GM19023 (cell line): ENCODE measurements around the gene YWHAQ.
"Not testable (repeated sequence)": the region's sequence is repeated elsewhere in the genome, so short reads cannot be mapped to it uniquely, and the experiment has no call there.

Experiments
- ATAC-seq: cut with Tn5 transposase; IDR thresholded peaks from one replicate; pipeline ENCODE4 v1.9.1; 2021; ENCODE audit warnings: mild to moderate bottlenecking, moderate library complexity; ENCODE audit not compliant: unreplicated experiment

YWHAQ gene

GRCh38 chr2:9595256-9595655 lies 35.5 kb downstream of the YWHAQ start:
- not testable (repeated sequence) for ATAC-seq

- no peak for ATAC-seq
Measured at GRCh38 chr2:9594366-9595054, 36.3 kb downstream of the YWHAQ start.

GRCh38 chr2:9593925-9594324 lies 36.9 kb downstream of the YWHAQ start:
- no peak for ATAC-seq

- no peak for ATAC-seq
Measured at GRCh38 chr2:9592699-9593098, 38.1 kb downstream of the YWHAQ start.

GRCh38 chr2:9590641-9591040 lies 40.2 kb downstream of the YWHAQ start:
- no peak for ATAC-seq

- ATAC-seq: no peak
Measured at GRCh38 chr2:9586465-9586864, 44.3 kb downstream of the YWHAQ start.

GRCh38 chr2:9585486-9585885 lies 45.3 kb downstream of the YWHAQ start:
- ATAC-seq: no peak

GRCh38 chr2:9584902-9585301 lies 45.9 kb downstream of the YWHAQ start:
- ATAC-seq: not testable (repeated sequence)

- ATAC-seq: no peak
Measured at GRCh38 chr2:9582624-9583023, 48.2 kb downstream of the YWHAQ start.

GRCh38 chr2:9578467-9579235 lies 52.1 kb downstream of the YWHAQ start:
- ATAC-seq: no peak

GRCh38 chr2:9574331-9574730 lies 56.5 kb downstream of the YWHAQ start:
- ATAC-seq: no peak

- ATAC-seq: no peak
Measured at GRCh38 chr2:9573840-9574239, 57.0 kb downstream of the YWHAQ start.

GRCh38 chr2:9573013-9573720 lies 57.6 kb downstream of the YWHAQ start:
- ATAC-seq: no peak

GRCh38 chr2:9570182-9571060 lies 60.4 kb downstream of the YWHAQ start:
- ATAC-seq: no peak

GRCh38 chr2:9565436-9566153 lies 65.2 kb downstream of the YWHAQ start:
- no peak for ATAC-seq

- ATAC-seq: no peak
Measured at GRCh38 chr2:9560628-9561027, 70.2 kb downstream of the YWHAQ start.

- ATAC-seq: no peak
Measured at GRCh38 chr2:9558948-9559381, 71.8 kb downstream of the YWHAQ start.

- ATAC-seq: peak; percentile 7
Measured at GRCh38 chr2:9556121-9556743, 74.6 kb downstream of the YWHAQ start.

GRCh38 chr2:9555297-9556120 lies 75.3 kb downstream of the YWHAQ start, which contains the start of gene ADAM17:
Gene ADAM17, minus strand, starts transcription at chr2:9555830. Its CDS starts 225 bp downstream, at chr2:9555605.
- ATAC-seq: peak; percentile 92
